Cerebellar cortex (tissue), 1 donor: ENCODE data around the gene PGP.

Experiments used
- DNase-seq: peaks from one replicate; pipeline ENCODE4 v3.0.0-alpha.2; 2015; ENCODE audit warnings: low spot score

PGP gene

DNA sequence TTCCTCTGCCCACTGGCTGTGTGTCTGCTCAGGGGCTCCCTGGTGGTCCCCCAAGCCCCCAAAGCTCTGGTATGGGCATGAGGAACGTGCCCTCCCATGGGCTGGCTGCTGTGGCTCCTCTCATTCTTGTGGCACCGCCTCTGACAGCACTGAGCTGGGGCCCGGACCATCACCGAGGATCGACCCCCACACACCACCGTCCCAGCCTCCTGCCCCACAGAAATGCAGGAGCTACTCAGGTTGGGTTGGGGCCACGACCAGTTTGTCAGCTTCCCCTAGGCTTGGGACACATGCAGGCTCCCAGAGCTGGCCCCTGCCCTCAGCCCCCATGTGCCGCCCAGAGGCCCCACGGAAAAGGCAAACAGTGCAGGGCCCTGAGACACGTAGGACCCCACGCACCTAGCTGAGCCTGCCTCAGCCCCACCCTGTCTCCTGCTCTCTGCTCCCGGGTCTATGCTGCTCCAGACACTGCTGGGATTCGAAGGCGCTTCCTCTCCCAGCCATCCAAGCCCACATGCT, 15.0 kb downstream of the PGP start:
- DNase-seq, result no peak

DNA sequence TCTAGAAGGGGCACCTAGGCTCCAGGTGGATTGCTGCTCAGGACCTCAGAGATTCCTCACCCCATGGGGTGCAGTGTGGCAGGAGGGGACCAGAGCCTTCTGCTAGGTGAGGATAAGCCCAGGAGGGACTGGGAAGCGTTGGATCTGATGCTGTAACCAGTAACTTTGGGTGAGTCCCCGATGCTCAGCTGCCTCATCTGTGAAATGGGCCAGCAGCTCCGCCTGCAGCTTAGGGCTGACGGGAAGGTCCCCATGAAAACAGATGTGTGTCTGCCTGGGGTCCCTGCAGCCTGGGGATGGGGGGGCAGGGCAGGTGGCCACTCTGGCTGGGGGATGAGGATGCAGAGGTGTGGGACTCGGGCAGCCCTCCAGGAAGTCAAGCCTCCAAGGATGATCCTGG, 15.5 kb downstream of the PGP start:
- DNase-seq, result no peak

- no peak for DNase-seq
Measured at GRCh38 chr16:2198283-2198682, 16.4 kb downstream of the PGP start.

DNA sequence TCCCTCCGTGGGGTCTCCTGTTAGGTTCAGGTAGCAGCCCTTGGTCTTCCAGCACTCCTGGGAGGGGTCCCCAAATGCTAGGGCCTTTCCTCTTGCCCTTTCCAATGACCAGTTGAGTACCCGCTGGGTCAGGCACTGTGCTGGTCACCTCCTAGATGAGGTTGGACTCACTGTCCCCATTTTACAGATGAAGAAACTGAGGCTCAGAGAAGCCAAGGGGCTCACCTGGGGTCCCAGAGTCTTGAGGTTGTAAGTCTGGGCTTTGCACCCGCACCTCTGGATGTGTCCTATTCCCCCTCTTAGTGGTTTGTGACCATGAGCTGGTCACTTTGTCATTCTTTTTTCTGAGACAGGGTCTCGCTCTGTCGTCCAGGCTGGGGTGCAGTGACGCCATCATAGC, 16.9 kb downstream of the PGP start:
- no peak for DNase-seq

GRCh38 chr16:2196981-2197511, 17.6 kb downstream of the PGP start:
- DNase-seq, result no peak

DNA sequence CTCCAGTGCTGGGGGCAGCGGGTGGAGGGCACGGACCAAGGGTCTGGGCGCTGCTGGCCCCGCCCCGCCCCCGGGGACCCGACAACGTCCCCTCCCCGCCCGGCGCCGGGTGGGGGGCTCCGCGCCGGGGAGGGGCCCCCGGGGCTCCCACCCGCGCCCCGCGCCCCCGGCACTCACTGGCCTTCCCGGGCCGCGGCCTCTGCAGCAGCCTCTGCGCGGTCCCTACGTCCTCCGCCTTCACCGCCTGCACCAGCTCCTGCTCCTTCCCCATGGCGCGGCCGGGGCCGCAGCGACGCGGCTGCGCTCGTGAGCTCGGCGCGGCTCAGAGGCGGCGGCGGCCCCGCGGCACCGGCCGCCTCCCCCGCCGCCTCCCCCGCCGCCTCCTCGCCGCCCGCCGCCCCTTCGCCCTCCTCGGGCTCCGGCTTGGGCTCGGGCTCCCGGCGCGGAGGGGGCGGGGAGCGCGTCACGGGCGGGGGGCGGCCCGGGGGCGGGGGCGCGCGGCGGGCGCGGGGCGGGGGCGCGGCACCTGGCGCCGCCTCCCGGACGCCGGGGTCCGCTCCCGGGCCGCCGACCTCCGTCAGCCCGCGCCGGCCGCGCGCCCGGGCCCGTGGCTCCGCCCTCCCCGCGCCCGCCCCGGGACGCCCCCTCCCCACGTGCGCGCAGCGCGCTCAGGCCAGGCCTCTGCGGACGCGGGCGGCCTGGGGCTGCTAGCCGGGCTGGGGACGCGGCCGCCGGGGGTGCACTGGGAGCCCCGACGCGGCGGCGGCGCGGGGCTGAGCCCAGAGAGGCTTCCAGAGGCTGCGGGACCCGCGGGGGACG, 18.3 kb downstream of the PGP start, which contains the start of gene CASKIN1:
TSS of gene CASKIN1 (minus strand) at position 444 of the 819 bp plus-strand sequence. CDS start at position 271, 173 bp downstream.
- no peak for DNase-seq

DNA sequence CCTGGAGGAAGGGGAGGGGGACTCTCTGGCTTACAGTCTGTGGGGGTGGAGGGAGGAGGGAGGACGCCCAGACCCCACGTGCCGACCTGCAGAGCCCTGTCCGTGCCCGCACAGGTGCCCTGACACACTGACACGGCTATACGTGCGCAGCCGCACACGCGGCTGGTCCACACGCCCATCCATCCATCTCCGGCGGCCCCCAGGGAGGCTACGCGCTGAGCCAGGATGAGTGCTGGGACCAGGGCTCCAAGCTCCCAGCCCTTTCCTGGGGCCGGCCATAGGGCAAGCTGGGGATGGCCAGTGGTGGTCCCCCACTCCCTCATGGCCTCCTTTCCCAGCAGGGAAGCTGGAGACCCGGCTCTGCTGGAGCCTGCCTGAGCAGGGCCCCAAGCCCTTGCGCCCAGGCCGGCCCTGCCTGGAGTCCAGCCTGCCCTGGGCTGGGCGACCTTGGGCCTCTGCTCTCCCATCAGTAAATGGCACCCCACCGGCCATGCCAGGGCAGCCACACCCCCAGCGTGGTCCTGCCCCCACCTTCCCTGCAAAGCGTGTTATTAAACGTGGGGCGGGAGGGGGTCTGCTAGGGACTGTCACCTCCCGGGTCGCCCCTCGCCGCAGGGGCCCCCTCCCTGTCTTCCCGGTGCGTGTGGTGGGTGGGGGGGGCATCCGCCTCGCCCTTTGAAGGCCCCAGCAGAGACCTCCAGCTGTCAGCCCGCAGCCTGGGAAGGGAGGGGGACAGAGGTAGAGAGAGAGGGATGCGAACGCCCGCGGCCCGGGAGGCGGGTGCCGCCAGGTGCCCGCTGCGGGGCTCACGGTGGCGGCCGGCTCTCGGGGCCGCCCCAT, 19.1 kb downstream of the PGP start:
- no peak for DNase-seq

- peak; percentile 88 for DNase-seq
Measured at GRCh38 chr16:2194852-2195321, 19.8 kb downstream of the PGP start.

GRCh38 chr16:2194166-2194834, 20.3 kb downstream of the PGP start:
- DNase-seq, result no peak

- DNase-seq, result no peak
Measured at GRCh38 chr16:2191446-2191706, 23.3 kb downstream of the PGP start.

DNA sequence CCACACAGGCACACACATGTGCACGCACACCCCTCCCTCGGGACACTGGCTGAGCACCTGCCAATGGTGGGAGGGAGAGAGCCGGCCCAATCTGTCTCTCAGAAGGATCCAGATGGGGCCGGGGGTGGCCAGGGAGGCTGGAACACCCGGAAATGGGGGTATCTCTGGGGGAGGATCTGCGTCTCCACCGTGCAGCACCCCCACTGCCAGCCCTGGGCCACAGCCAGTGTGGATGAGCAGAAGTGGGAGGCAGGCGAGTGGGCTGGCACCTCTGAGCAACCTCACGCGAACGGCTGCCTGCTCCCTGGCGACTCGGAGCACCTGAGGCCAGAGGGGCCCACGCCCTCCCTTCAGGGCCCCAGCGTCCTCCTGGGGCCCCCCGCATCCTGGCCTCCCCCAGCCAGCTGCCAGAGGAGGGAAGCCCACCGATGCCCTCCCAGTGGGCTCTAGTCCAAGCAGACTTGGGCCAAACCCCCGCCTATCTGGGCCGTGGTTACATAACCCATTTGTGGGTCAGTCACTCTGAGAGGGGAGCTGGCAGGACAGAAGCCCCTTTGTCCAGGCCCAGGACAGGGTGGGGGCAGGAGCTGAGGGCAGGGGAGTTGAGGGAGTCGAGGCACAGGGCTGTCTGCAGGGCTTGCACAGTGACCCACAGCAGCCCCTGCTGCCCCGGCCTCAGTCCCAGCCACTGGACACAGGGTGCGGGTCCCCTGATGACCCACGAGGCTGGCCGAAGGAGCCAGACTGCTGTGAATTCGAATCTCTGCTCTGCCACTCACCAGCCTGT, 23.8 kb downstream of the PGP start:
- DNase-seq, result no peak

DNA sequence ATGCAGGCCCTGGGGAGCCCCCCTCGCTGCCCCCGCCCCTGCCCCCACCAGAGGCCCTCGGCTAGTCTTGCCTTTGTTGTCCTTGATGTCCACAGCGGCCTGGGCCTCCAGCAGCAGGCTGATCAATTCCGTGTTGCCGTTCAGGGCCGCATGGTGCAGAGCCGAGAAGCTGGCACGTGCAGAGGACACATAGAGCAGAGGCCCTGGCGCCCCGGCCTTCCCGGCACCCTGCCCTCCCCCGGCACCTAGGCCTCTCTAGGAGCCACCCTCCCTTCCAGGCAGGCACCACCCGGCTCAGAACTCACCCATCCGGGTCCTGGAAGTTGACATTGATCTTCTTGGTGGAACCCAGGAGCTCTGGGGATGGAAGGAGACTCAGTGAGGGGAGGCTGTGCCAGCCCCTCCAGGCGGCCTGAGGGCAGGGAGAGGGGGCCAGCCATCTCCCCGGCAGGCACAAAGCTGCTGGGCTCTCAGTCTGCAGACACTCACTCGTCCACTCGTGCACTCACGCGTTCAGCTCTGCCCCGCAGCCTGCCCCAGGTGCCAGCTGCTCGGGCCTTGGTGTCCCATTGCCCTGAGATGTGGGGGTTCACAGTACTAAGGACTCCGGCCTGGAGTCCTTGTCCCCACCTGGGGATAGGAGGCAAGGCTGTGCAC, 24.5 kb downstream of the PGP start:
- DNase-seq, result no peak

- no peak for DNase-seq
Measured at GRCh38 chr16:2189252-2189893, 25.3 kb downstream of the PGP start.

DNA sequence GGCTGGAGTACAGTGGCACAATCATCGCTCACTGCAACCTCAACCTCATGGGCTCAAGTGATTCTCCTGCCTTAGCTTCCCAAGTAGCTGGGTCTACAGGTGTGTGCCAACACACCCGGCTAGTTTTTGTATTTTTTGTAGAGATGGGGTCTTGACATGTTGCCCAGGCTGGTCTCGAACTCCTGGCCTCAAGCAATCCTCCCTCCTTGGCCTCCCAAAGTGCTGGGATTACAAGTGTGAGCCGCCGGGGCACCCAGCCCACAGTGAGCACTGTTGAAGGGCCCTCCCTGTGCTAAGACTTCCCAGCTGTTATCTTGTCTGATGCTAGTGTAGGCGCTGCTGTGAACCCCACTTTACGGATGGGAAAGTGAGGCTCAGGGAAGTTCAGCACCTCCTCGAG, 26.2 kb downstream of the PGP start:
- no peak for DNase-seq

DNA sequence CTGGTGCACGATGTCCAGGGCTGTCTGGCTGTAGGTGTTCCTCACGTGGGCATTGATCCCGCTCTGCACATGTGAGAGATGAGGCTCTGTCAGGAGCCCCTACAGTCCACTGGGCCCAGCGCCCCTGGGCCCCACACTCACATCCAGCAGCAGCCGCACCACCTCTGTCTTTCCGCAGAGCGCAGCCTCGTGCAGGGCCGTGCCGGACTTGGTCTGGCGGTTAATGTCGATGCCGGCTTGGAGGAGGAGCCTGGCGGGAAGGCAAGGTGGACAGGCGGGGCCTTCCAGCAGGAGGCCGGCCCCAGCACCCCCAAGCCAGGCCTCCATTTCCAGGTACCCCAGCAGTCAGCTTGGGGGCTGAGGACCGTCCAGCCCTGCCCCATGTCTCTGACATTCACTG, 27.4 kb downstream of the PGP start:
- DNase-seq, result no peak

DNA sequence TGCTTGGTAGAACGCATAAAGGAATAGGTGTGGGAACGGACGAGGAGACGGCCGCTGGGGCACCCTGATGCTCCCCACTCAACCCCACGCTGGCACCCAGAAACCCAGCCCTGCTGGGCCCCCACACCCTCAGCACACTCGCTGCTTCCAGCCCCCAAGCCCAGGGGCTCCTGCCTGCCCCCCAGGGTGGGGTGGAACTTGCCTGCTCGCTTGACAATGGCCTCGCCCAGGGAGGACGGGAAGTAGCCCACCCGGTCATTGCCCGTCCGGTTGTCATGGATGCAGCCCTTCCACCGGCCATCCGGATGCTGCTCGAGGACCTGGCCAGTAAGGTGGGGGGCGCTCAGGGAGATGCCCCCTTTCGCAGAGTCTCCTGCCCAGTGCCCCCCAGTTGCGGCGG, 28.1 kb downstream of the PGP start:
- no peak for DNase-seq

GRCh38 chr16:2186064-2186463, 28.6 kb downstream of the PGP start:
- no peak for DNase-seq

- DNase-seq, result no peak
Measured at GRCh38 chr16:2184962-2185361, 29.7 kb downstream of the PGP start.

DNA sequence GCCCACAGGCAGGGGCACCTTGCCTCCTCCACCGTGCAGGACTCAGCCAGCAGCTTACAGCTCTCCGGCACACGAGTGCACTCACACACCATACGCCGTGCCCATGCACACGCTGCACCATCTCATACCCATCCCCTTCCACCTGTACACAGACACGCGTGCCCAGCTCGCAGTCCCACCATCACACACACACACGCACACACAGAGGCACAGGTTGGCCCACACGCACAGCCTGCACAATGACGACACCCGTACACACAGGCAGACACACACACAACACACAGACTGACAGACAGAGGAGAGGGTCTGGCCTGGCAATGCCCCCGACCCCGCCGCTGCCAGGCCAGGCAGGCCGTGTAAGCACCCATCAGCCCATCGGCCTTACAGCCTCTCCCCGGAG, 30.3 kb downstream of the PGP start:
- DNase-seq, result no peak

- no peak for DNase-seq
Measured at GRCh38 chr16:2183671-2184070, 31.0 kb downstream of the PGP start.
